Smooth muscle cell (in vitro differentiated cells): Measurements from ENCODE around the gene ST8SIA4. TPM values are rescaled to one million over a fixed set of nuclear protein-coding genes. Genes with fewer than 3 reads are reported as not detected.
A peak's percentile ranks its signal among the peaks of the same experiment; 100 is the strongest.

Experiments
- DNase-seq: peaks from one replicate; lab custom pipeline; 2025; ENCODE audit not compliant: unreplicated experiment; lab: John Stamatoyannopoulos, UW
- H2AFZ ChIP-seq: fragments of 200-600 bp; sonication (generic); 2 replicates; pipeline ENCODE4 v1.6.0; 2016; ENCODE audit warnings: antibody characterized with exemption, low read depth, mild to moderate bottlenecking
- H3F3A ChIP-seq: fragments of 200-600 bp; sonication (generic); 2 replicates; pipeline ENCODE4 v1.6.0; 2017; ENCODE audit warnings: antibody characterized with exemption, low read depth
- H3K27ac ChIP-seq: fragments of 200-600 bp; sonication (generic); 2 replicates; pipeline ENCODE4 v1.5.1; 2016; ENCODE audit warnings: low read depth, mild to moderate bottlenecking
- H3K27me3 ChIP-seq: fragments of 200-600 bp; sonication (generic); 2 replicates; pipeline ENCODE4 v1.6.1; 2016; ENCODE audit warnings: low read depth, mild to moderate bottlenecking
- H3K36me3 ChIP-seq: fragments of 200-600 bp; sonication (generic); 2 replicates; pipeline ENCODE4 v1.5.1; 2016; ENCODE audit warnings: low read depth
- H3K4me1 ChIP-seq: fragments of 200-600 bp; sonication (generic); 2 replicates; pipeline ENCODE4 v1.5.1; 2016; ENCODE audit warnings: low read depth
- H3K4me2 ChIP-seq: fragments of 200-600 bp; sonication (generic); 2 replicates; pipeline ENCODE4 v1.6.0; 2016; ENCODE audit warnings: mild to moderate bottlenecking
- H3K4me3 ChIP-seq: fragments of 200-600 bp; sonication (generic); 2 replicates; pipeline ENCODE4 v1.5.1; 2016; ENCODE audit warnings: mild to moderate bottlenecking
- H3K79me2 ChIP-seq: fragments of 200-600 bp; sonication (generic); 2 replicates; pipeline ENCODE4 v1.6.0; 2016; ENCODE audit warnings: low read depth, mild to moderate bottlenecking
- H3K9ac ChIP-seq: fragments of 200-600 bp; sonication (generic); 2 replicates; pipeline ENCODE4 v1.6.0; 2016; ENCODE audit warnings: low read depth
- H3K9me3 ChIP-seq: fragments of 200-600 bp; sonication (generic); replicated peaks from 2 replicates; pipeline ENCODE4 v1.5.1; 2016; ENCODE audit warnings: low read depth
- H4K20me1 ChIP-seq: fragments of 200-600 bp; sonication (generic); 2 replicates; pipeline ENCODE4 v1.6.0; 2016; ENCODE audit warnings: low read depth
- WGBS: methylation state at CpG from one replicate; pipeline ENCODE4 v1.1.7; 2016; ENCODE audit warnings: low lambda C conversion rate; 5-methylcytosine and 5-hydroxymethylcytosine counted together
- polyA plus RNA-seq: library from polyadenylated mRNA; unstranded; fragments of >200 nt; fragmentation: Nextera tagmentation; extraction: Ambion mirVana; gene quantifications from 2 replicates; pipeline ENCODE4 v1.2.1, GENCODE V29; 2016
- total RNA-seq: library from RNA; depleted of rRNA; stranded (reverse); fragments of >200 nt; gene quantifications from 2 replicates; pipeline ENCODE4 v1.2.3, GENCODE V29; 2014
- TF ChIP-seq, protein P1 (sequence below): fragments of 200-600 bp; sonication (generic); IDR thresholded peaks from 2 replicates; pipeline ENCODE4 v1.5.1; 2017; ENCODE audit warnings: borderline replicate concordance, mild to moderate bottlenecking, antibody characterized with exemption; ENCODE audit not compliant: insufficient read depth, poor library complexity, severe bottlenecking

ST8SIA4 gene
- total and polyA plus RNA-seq, 2 experiments from 2014 or later, result 35.0 to 53.6 TPM

GRCh38 chr5:100840370-100840769 is 62.7 kb downstream of the ST8SIA4 start:
- TF ChIP-seq, protein P1, sequence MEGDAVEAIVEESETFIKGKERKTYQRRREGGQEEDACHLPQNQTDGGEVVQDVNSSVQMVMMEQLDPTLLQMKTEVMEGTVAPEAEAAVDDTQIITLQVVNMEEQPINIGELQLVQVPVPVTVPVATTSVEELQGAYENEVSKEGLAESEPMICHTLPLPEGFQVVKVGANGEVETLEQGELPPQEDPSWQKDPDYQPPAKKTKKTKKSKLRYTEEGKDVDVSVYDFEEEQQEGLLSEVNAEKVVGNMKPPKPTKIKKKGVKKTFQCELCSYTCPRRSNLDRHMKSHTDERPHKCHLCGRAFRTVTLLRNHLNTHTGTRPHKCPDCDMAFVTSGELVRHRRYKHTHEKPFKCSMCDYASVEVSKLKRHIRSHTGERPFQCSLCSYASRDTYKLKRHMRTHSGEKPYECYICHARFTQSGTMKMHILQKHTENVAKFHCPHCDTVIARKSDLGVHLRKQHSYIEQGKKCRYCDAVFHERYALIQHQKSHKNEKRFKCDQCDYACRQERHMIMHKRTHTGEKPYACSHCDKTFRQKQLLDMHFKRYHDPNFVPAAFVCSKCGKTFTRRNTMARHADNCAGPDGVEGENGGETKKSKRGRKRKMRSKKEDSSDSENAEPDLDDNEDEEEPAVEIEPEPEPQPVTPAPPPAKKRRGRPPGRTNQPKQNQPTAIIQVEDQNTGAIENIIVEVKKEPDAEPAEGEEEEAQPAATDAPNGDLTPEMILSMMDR, result no peak
- Histone ChIP-seq H3K27ac (peak overlapping the region; percentile 85), H3F3A (peaks cover 14% of the 10 kb centered on the region), H3K79me2 (no peaks in the 10 kb centered on the region), H3K9ac (peak overlapping the region; percentile 30), H3K4me1 (peaks cover 20% of the 10 kb centered on the region), H3K4me2 (peak overlapping the region; percentile 77), H3K9me3 (no peaks in the 10 kb centered on the region), H3K27me3 (no peaks in the 10 kb centered on the region), H4K20me1 (no peaks in the 10 kb centered on the region), H3K36me3 (no peaks in the 10 kb centered on the region), H3K4me3 (no peak overlapping the region), H2AFZ (peak overlapping the region; percentile 44)
- 4% methylated on average over 2 of the region's 2 CpGs for WGBS
- DNase-seq, result no peak

DNA sequence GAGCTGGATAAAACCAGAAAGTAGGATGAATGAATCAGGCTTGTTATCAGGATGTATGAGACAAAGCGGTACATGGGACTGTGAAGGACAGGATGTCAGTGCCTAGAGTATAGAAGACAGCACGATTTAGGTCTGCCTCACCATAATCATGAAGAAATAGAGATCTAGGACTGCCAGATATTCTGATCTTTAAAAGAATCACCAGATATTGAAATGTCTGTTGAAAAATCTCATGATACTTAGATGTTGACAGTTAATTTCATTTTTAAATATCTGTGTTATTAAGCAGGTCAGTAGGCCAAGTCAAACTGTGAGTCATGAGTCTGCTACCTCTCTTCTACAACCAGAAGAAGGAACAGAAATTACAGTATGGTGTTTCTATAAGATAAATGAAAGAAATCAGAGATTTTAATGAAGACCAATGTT is 65.0 kb downstream of the ST8SIA4 start:
- H3K9me3 ChIP-seq, result no peaks in the 10 kb centered on the region
- DNase-seq, result no peak
- H3K9ac ChIP-seq, result peak overlapping the region; percentile 1
- H3K36me3 ChIP-seq, result no peaks in the 10 kb centered on the region
- H4K20me1 ChIP-seq, result no peaks in the 10 kb centered on the region
- H3K4me1 ChIP-seq, result peaks cover 20% of the 10 kb centered on the region
- peaks cover 14% of the 10 kb centered on the region for H3F3A ChIP-seq
- 60% methylated on average over 2 of the region's 2 CpGs for WGBS
- H3K79me2 ChIP-seq, result peaks cover 5% of the 10 kb centered on the region
- no peaks in the 10 kb centered on the region for H3K27me3 ChIP-seq
- no peak overlapping the region for H3K4me3 ChIP-seq
- H2AFZ ChIP-seq, result no peak overlapping the region
- peak overlapping the region; percentile 85 for H3K27ac ChIP-seq
- TF ChIP-seq, protein P1, result no peak
- peak overlapping the region; percentile 32 for H3K4me2 ChIP-seq

DNA sequence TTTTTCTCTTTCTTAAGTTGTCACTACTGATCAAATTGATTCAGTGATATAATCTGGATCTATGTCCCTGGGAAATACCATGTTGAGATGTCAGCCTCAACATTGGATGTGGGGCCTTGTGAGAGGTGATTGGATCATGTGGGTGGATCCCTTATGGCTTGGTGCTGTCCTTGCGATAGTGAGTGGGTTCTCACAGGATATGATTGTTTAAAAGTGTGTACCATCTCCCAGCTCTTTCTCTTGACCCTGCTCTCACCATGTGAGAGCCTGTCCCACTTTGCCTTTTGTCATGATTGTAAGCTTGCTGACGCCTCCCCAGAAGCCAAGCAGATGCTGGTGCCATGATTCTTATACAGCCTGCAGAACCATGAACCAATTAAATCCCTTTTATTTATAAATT is 68.6 kb downstream of the ST8SIA4 start:
- Histone ChIP-seq H3K27ac (no peak overlapping the region), H3K4me2 (no peak overlapping the region), H3K36me3 (no peaks in the 10 kb centered on the region), H3K9me3 (no peaks in the 10 kb centered on the region), H3K4me1 (peaks cover 5% of the 10 kb centered on the region), H3K27me3 (no peaks in the 10 kb centered on the region), H3F3A (peaks cover 14% of the 10 kb centered on the region), H4K20me1 (no peaks in the 10 kb centered on the region), H3K9ac (no peak overlapping the region), H2AFZ (no peak overlapping the region), H3K4me3 (no peak overlapping the region), H3K79me2 (peaks cover 8% of the 10 kb centered on the region)
- 96% methylated on average over 2 of the region's 2 CpGs for WGBS
- no peak for DNase-seq
- TF ChIP-seq, protein P1, result no peak
